ENCODE measurements around the gene SMIM17. TPM values are rescaled to one million over a fixed set of nuclear protein-coding genes. Genes with fewer than 3 reads are reported as not detected.

Gene SMIM17
- under 1 TPM in 4 of 9 donors, not detected in 5; 0.25 to 0.72 (median 0.37) TPM for total RNA-seq
- polyA plus RNA-seq, result under 1 TPM; 0.24 to 0.34 TPM
- long read RNA-seq, donor 1, result 0 reads
- long read RNA-seq, donor 2, partial matches to known transcripts, result 0 of 1 reads
- long read RNA-seq, donor 2, other reads (novel, unspliced or antisense), result 1 of 1 reads
- long read RNA-seq, donor 3, partial matches to known transcripts, result 0 of 1 reads
- long read RNA-seq, donor 3, other reads (novel, unspliced or antisense), result 1 of 1 reads

DNA sequence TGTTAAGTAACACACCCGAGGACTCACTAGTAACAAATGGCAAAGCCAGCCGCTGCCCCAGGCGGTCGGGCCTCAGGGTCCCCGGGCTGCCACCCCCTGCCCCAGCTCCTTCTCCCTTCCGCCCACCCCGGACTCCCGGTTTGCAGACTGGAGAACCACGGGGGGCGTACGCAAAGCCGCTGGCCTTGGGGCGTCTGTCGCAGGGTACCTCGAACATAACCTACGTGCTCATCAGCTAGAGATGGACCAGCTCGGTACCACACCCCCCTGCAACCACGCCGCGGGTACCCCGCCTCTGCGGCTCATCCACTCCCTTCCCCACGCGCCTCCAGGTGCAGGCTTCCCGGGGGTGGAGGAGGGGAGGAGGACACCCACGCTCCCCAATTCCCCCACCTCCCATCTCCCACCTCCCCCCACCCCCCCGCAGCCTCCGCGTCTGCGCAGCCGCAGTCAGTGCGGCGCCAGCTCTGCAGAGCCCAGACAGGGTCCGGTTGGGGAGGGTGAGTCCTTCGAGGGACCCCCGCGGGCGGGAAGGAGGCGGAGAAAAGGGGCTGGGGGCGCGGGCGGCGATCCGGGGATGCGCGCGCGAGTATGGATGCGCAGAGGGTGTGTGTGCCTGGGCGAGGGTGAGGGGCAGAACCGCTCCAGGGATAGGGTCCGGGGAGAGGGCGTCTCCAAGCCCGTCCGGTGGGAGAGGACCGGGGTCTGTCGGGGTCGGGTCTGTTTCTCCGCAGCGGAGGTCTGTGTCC lies at the start of gene SMIM17:
TSS of gene SMIM17 (plus strand) at position 449 of the 749 bp plus-strand sequence. CDS start 2,509 bp downstream, outside the sequence.
- H3K9me3 ChIP-seq, result peaks cover 0 to 59% (median 0%) of the 10 kb centered on the region in 12 donors
- ATAC-seq (no peak), DNase-seq (no peak)
- WGBS, 4 donors, result 10 to 19% (median 14%) methylated on average over 24 to 60 of the region's 60 CpGs
- no peaks in the 10 kb centered on the region for H3K4me1 ChIP-seq
- H3K4me3 ChIP-seq, result no peak within 1 kb of the TSS
- peaks cover 2 to 32% (median 17%) of the 10 kb centered on the region in 9 donors for H3K27me3 ChIP-seq
- intact Hi-C loops (cut with DNase I), result no loop called here
- no peak within 1 kb of the TSS for H3K27ac ChIP-seq
- TF ChIP-seq POLR2A (IDR thresholded peaks at IDR 0.05) (no peak), CTCF (IDR thresholded peaks at IDR 0.05) (no peak)
- H3K36me3 ChIP-seq, result no peaks in the 10 kb centered on the region

DNA sequence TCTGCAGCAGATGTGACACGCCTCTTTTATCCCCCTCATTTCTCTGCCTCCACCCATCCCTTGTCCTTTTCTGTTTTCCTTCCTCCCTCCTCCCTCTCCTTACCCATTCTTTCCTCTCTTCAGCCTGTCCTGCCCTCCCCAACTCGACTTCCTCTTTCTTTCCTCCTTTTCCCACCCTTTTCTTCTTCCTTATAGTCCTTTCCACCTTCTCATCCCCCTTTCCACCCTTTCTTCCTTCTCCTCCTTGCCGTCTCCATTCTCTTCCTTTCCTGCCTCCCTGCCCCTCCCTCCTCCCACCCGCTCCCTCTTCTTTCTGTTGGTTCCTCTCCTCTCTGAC lies 48.5 kb upstream of the SMIM17 start:
- TF ChIP-seq CTCF (IDR thresholded peaks at IDR 0.05), result no peak
- peaks cover 0 to 33% (median 0%) of the 10 kb centered on the region in 12 donors for H3K9me3 ChIP-seq
- peaks cover 0 to 3% (median 0%) of the 10 kb centered on the region in 9 donors for H3K36me3 ChIP-seq
- no peak for ATAC-seq
- 60 to 65% (median 63%) methylated on average over 4 of the region's 4 CpGs for WGBS, 4 donors
- peaks cover 0 to 24% (median 8%) of the 10 kb centered on the region in 12 donors for H3K4me1 ChIP-seq
- intact Hi-C loops (cut with DNase I), result loop anchor here in 1 of 10 donors (2.0 kb wide), 1 partner anchor 28 kb away; the partner anchor contains the start of gene ZNF470
- DNase-seq, result no peak
- H3K27me3 ChIP-seq, result no peaks in the 10 kb centered on the region
- H3K27ac ChIP-seq, result peak overlapping the region in 1 of 12 donors; percentile 76
- H3K4me3 ChIP-seq, result peak overlapping the region in 8 of 12 donors; percentile 65 to 100 (median 86)

GRCh38 chr19:56594783-56595547 lies 48.0 kb upstream of the SMIM17 start, which contains the start of gene ZNF71:
Gene ZNF71 (plus strand): TSS chr19:56595302. CDS start chr19:56601559, 6,257 bp downstream.
- Histone ChIP-seq H3K9me3 (peaks cover 0 to 33% (median 0%) of the 10 kb centered on the region in 12 donors), H3K27ac (peak within 1 kb of the TSS in 11 of 12 donors; percentile 61 to 86 (median 76)), H3K4me3 (peak within 1 kb of the TSS; percentile 65 to 100 (median 88)), H3K4me1 (peaks cover 0 to 24% (median 8%) of the 10 kb centered on the region in 12 donors), H3K27me3 (no peaks in the 10 kb centered on the region), H3K36me3 (peaks cover 0 to 3% (median 0%) of the 10 kb centered on the region in 9 donors)
- TF ChIP-seq CTCF (IDR thresholded peaks at IDR 0.05) (no peak), POLR2A (IDR thresholded peaks at IDR 0.05) (peak in 1 of 2 donors; percentile 64)
- intact Hi-C loops (cut with DNase I), result loop anchor here in 3 of 10 donors (2.0 to 5.0 kb wide), 3 partner anchors 28 to 77 kb away; partner anchors contain the start of genes ZNF470 (in 1 of the 3) and ZNF835 (in 1 of the 3)
- DNase-seq (peak; percentile 93 to 96 (median 93)), ATAC-seq (peak; percentile 88 to 99 (median 98))
- WGBS, 4 donors, result 1% methylated on average over 37 to 52 of the region's 52 CpGs
